DMS153 treated with DMSO at 0.1 percent for 48 hours (cell line): Measurements from ENCODE around the gene VN1R5.

Experiments
- DNase-seq: peaks from one replicate; lab custom pipeline; 2025; ENCODE audit not compliant: unreplicated experiment; lab: John Stamatoyannopoulos, UW

VN1R5 gene

GRCh38 chr1:247299723-247300381 is 44.0 kb downstream of the VN1R5 start:
- DNase-seq, result no peak

- DNase-seq, result no peak
Measured at GRCh38 chr1:247300491-247301175, 44.8 kb downstream of the VN1R5 start.

GRCh38 chr1:247301176-247301540 is 45.3 kb downstream of the VN1R5 start:
- no peak for DNase-seq

GRCh38 chr1:247303216-247303615 is 47.3 kb downstream of the VN1R5 start:
- DNase-seq, result no peak

DNA sequence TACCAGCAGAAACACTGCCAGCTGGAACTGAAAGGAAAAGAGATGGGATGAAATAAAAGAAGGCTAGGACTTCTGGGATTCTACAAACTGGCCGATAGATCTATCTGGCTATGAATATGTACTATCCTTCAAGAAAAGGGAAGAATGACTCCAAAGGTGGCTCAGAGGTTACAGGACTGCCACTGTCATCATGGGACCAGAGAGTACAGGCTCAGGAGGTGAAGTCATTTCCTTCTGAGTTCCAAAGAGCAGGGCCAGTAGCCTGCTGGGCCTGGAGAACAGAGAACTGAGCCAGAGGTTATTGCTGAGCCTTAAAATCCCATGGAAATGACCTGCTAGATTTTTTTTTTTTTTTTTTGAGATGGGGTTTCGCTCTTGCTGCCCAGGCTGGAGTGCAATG is 48.2 kb downstream of the VN1R5 start:
- DNase-seq, result no peak
